ENCODE data around the gene VARS1. TPM values are rescaled to one million over a fixed set of nuclear protein-coding genes. Genes with fewer than 3 reads are reported as not detected.

The VARS1 gene
- polyA plus RNA-seq, 2 of the 4 experiments (the other 2 are of a cell fraction), result 17.7 to 57.2 TPM

DNA sequence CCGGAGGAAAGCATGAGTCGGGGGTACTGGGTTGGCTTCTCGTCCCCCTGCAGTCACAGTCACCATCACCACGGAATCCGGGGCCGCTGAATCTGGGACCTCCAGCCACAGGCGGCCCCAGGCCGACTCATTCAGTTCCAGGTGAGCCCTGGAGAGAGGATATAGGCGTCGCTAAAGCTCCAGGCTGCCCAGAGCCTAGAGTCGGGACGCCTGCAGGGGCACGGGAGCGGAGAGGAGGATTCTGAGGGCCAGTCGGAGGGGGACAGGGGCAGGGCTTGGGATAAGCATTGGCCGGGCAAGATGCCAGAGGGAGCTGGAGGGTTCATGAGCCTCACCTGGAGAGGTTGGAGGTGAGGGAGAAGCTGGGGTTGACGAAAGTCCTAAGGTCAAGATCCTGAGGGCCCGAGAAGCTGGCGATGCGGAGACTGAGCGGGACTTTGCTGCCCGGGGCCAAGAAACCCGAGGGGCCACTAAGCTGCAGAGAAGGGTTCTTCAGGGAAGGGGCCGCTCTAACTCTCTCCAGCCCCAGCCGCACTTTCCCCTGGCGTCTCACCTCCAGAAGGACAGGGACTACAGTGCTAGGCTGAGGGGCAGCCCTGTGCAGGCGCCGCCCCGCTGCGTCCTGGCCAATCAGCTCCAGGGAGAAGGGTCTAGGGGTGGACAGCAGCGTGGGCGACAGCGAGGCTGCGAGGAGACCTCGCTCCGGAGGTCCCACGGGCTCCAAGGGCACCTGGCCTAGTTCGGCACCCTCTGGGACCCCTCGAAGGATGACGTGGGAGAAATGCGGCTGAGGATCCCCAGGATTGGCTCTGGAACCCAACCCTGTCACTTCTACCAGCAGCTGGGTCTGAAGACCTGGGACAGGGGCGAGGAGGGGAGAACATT is 29.4 kb downstream of the VARS1 start:
- no peak overlapping the region for H3K4me2 ChIP-seq
- ChIA-PET CTCF (interaction anchor here (0.7 to 1.7 kb wide), 6 partner anchors 9 to 36 kb away, joined by 3 to 6 read pairs (median 4); partner anchors contain the start of genes DDAH2 and VWA7), POLR2A (no interaction called here)
- no peak overlapping the region for H3K4me3 ChIP-seq
- no peak for TF ChIP-seq CEBPB (IDR thresholded peaks at IDR 0.05)
- TF ChIP-seq ZNF302 (CRISPR knock-in tag; IDR thresholded peaks at IDR 0.05), result no peak
- TF ChIP-seq PHF8 (IDR thresholded peaks at IDR 0.05; ENCODE audit: borderline replicate concordance, low read depth), result no peak
- TF ChIP-seq MAFK (IDR thresholded peaks at IDR 0.05; ENCODE audit: partially characterized antibody), result no peak
- no peak for TF ChIP-seq HDAC2 (IDR thresholded peaks at IDR 0.05)
- TF ChIP-seq NFE2L2 (conservative IDR thresholded peaks at IDR 0.05; ENCODE audit: low read length), result no peak
- no peak for TF ChIP-seq ZC3H11A (IDR thresholded peaks at IDR 0.05)
- no peak for TF ChIP-seq GATA3 (IDR thresholded peaks at IDR 0.05; ENCODE audit: borderline replicate concordance)
- no peak for TF ChIP-seq POLR2AphosphoS2 (conservative IDR thresholded peaks at IDR 0.05; ENCODE audit: low read length)
- TF ChIP-seq, protein P1, sequence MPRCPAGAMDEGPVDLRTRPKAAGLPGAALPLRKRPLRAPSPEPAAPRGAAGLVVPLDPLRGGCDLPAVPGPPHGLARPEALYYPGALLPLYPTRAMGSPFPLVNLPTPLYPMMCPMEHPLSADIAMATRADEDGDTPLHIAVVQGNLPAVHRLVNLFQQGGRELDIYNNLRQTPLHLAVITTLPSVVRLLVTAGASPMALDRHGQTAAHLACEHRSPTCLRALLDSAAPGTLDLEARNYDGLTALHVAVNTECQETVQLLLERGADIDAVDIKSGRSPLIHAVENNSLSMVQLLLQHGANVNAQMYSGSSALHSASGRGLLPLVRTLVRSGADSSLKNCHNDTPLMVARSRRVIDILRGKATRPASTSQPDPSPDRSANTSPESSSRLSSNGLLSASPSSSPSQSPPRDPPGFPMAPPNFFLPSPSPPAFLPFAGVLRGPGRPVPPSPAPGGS (IDR thresholded peaks at IDR 0.05), result no peak
- TF ChIP-seq TP53 (CRISPR knock-in tag; IDR thresholded peaks at IDR 0.05), result no peak
- no peak for TF ChIP-seq RCOR1 (IDR thresholded peaks at IDR 0.05; ENCODE audit: low read depth, low read length)
- no peak for TF ChIP-seq SREBF2 (IDR thresholded peaks at IDR 0.05)
- WGBS (ENCODE audit: missing lambda C conversion rate), result 88% methylated on average over 23 of the region's 42 CpGs
- FAIRE-seq (no peak), DNase-seq (ENCODE audit: low read depth in 1 of 2, low spot score in 1 of 2) (no peak), ATAC-seq (no peak)
- H3K9me3 ChIP-seq, result no peaks in the 10 kb centered on the region
- H3K27ac ChIP-seq, result no peak overlapping the region
- no peaks in the 10 kb centered on the region for H3K4me1 ChIP-seq

DNA sequence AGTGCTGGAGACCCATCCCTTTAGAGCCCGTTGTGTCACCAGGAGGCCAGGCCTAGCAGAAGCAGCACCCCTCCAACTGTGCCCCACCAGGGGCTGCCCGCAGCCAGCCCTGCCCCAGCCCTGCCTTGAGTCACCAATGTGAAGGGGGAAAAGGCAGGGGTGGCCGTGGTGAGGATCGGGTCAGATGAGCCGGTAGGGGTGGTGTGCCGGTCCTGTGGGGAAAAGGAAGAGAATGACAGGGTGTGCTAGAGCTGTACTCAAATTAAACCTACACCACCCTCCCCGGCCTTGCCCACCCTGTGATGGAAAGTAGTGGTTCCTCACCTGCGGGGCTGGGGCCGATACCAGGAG is 30.0 kb downstream of the VARS1 start:
- no peaks in the 10 kb centered on the region for H3K4me1 ChIP-seq
- WGBS (ENCODE audit: missing lambda C conversion rate), result 90% methylated on average over 9 of the region's 9 CpGs
- no peak overlapping the region for H3K4me3 ChIP-seq
- ATAC-seq (no peak), FAIRE-seq (no peak), DNase-seq (ENCODE audit: low read depth in 1 of 2, low spot score in 1 of 2) (no peak)
- no peak overlapping the region for H3K27ac ChIP-seq
- TF ChIP-seq, protein P2, sequence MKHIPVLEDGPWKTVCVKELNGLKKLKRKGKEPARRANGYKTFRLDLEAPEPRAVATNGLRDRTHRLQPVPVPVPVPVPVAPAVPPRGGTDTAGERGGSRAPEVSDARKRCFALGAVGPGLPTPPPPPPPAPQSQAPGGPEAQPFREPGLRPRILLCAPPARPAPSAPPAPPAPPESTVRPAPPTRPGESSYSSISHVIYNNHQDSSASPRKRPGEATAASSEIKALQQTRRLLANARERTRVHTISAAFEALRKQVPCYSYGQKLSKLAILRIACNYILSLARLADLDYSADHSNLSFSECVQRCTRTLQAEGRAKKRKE (CRISPR knock-in tag; IDR thresholded peaks at IDR 0.05; ENCODE audit: low read depth), result no peak
- TF ChIP-seq EHF (CRISPR knock-in tag; IDR thresholded peaks at IDR 0.05) (no peak), JUNB (IDR thresholded peaks at IDR 0.05) (no peak), EP300 (IDR thresholded peaks at IDR 0.05) (no peak), CBX2 (IDR thresholded peaks at IDR 0.05; ENCODE audit: borderline replicate concordance, low read depth) (no peak), KDM5A (IDR thresholded peaks at IDR 0.05) (no peak), JUN (IDR thresholded peaks at IDR 0.05) (no peak), FOXS1 (CRISPR knock-in tag; IDR thresholded peaks at IDR 0.05) (no peak), FOSL2 (IDR thresholded peaks at IDR 0.05) (no peak), FOSL2 (CRISPR knock-in tag; IDR thresholded peaks at IDR 0.05) (no peak), MYC (IDR thresholded peaks at IDR 0.05; ENCODE audit: borderline replicate concordance, low read length) (no peak), RARB (CRISPR knock-in tag; IDR thresholded peaks at IDR 0.05) (no peak), SMC3 (IDR thresholded peaks at IDR 0.05) (no peak), SREBF2 (IDR thresholded peaks at IDR 0.05) (no peak), RAD21 (conservative IDR thresholded peaks at IDR 0.05 in 1 of 2, IDR thresholded peaks at IDR 0.05 in 1 of 2) (no peak)
- TF ChIP-seq, protein P3, sequence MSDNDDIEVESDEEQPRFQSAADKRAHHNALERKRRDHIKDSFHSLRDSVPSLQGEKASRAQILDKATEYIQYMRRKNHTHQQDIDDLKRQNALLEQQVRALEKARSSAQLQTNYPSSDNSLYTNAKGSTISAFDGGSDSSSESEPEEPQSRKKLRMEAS (IDR thresholded peaks at IDR 0.05), result no peak
- TF ChIP-seq, protein P4, sequence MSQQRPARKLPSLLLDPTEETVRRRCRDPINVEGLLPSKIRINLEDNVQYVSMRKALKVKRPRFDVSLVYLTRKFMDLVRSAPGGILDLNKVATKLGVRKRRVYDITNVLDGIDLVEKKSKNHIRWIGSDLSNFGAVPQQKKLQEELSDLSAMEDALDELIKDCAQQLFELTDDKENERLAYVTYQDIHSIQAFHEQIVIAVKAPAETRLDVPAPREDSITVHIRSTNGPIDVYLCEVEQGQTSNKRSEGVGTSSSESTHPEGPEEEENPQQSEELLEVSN (IDR thresholded peaks at IDR 0.05; ENCODE audit: borderline replicate concordance, low read depth), result no peak
- TF ChIP-seq, protein P1 (IDR thresholded peaks at IDR 0.05), result no peak
- TF ChIP-seq, protein P5, sequence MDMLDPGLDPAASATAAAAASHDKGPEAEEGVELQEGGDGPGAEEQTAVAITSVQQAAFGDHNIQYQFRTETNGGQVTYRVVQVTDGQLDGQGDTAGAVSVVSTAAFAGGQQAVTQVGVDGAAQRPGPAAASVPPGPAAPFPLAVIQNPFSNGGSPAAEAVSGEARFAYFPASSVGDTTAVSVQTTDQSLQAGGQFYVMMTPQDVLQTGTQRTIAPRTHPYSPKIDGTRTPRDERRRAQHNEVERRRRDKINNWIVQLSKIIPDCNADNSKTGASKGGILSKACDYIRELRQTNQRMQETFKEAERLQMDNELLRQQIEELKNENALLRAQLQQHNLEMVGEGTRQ (IDR thresholded peaks at IDR 0.05), result no peak
- TF ChIP-seq, protein P6, sequence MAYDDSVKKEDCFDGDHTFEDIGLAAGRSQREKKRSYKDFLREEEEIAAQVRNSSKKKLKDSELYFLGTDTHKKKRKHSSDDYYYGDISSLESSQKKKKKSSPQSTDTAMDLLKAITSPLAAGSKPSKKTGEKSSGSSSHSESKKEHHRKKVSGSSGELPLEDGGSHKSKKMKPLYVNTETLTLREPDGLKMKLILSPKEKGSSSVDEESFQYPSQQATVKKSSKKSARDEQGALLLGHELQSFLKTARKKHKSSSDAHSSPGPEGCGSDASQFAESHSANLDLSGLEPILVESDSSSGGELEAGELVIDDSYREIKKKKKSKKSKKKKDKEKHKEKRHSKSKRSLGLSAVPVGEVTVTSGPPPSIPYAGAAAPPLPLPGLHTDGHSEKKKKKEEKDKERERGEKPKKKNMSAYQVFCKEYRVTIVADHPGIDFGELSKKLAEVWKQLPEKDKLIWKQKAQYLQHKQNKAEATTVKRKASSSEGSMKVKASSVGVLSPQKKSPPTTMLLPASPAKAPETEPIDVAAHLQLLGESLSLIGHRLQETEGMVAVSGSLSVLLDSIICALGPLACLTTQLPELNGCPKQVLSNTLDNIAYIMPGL (CRISPR knock-in tag; IDR thresholded peaks at IDR 0.05; ENCODE audit: borderline replicate concordance), result no peak
- POLR2A ChIA-PET, result no interaction called here
- CTCF ChIA-PET, result interaction anchor here (1.5 to 1.6 kb wide), 2 partner anchors 9 to 36 kb away, joined by 4 to 6 read pairs; partner anchors contain the start of gene DDAH2
- H3K4me2 ChIP-seq, result no peak overlapping the region
- H3K9me3 ChIP-seq, result no peaks in the 10 kb centered on the region

Measured in A549 (cell line).